Neural progenitor cell (in vitro differentiated cells): ENCODE measurements around the gene CEP131. TPM values are rescaled to one million over a fixed set of nuclear protein-coding genes. Genes with fewer than 3 reads are reported as not detected.
"Not testable (repeated sequence)": the region's sequence is repeated elsewhere in the genome, so short reads cannot be mapped to it uniquely, and the experiment has no call there.

ENCODE experiments used
- DNase-seq: peaks from one replicate; pipeline ENCODE4 v3.0.0-alpha.2; 2016; ENCODE audit warnings: low spot score
- H2AFZ ChIP-seq: fragments of 200-600 bp; sonication (generic); replicated peaks from 2 replicates; pipeline ENCODE4 v1.6.1; 2016; ENCODE audit warnings: antibody characterized with exemption
- H3F3A ChIP-seq: fragments of 200-600 bp; sonication (generic); 2 replicates; pipeline ENCODE4 v1.6.1; 2016; ENCODE audit warnings: antibody characterized with exemption, low read depth
- H3K27ac ChIP-seq: fragments of 200-600 bp; sonication (generic); 2 replicates; pipeline ENCODE4 v1.5.1; 2016; ENCODE audit warnings: mild to moderate bottlenecking
- H3K27me3 ChIP-seq: fragments of 200-600 bp; sonication (generic); 2 replicates; pipeline ENCODE4 v1.6.1; 2016; ENCODE audit warnings: mild to moderate bottlenecking, moderate library complexity
- H3K36me3 ChIP-seq: fragments of 200-600 bp; sonication (generic); 2 replicates; pipeline ENCODE4 v1.5.1; 2016
- H3K4me1 ChIP-seq: fragments of 200-600 bp; sonication (generic); 2 replicates; pipeline ENCODE4 v1.6.1; 2016; ENCODE audit warnings: mixed run types
- H3K4me2 ChIP-seq: fragments of 200-600 bp; sonication (generic); 2 replicates; pipeline ENCODE4 v1.6.1; 2016
- H3K4me3 ChIP-seq: fragments of 200-600 bp; sonication (generic); 2 replicates; pipeline ENCODE4 v1.5.1; 2016
- H3K79me2 ChIP-seq: fragments of 200-600 bp; sonication (generic); 2 replicates; pipeline ENCODE4 v1.6.1; 2016; ENCODE audit warnings: low read depth
- H3K9ac ChIP-seq: fragments of 200-600 bp; sonication (generic); 2 replicates; pipeline ENCODE4 v1.6.1; 2016
- H3K9me3 ChIP-seq: fragments of 200-600 bp; sonication (generic); 2 replicates; pipeline ENCODE4 v1.5.1; 2016; ENCODE audit warnings: low read depth
- H4K20me1 ChIP-seq: fragments of 200-600 bp; sonication (generic); 2 replicates; pipeline ENCODE4 v1.6.1; 2016; ENCODE audit warnings: low read depth
- H3K27ac Mint-ChIP-seq: 3 replicates; pipeline ENCODE4 v1.8.0; 2021; ENCODE audit warnings: mixed read lengths
- H3K27me3 Mint-ChIP-seq: 2 replicates; pipeline ENCODE4 v1.8.0; 2022; ENCODE audit warnings: low read depth, mild to moderate bottlenecking, inconsistent platforms, moderate library complexity, mixed read lengths; ENCODE audit not compliant: insufficient read depth
- H3K36me3 Mint-ChIP-seq: 3 replicates; pipeline ENCODE4 v1.8.0; 2021; ENCODE audit warnings: mixed read lengths
- H3K4me1 Mint-ChIP-seq: 3 replicates; pipeline ENCODE4 v1.8.0; 2021; ENCODE audit warnings: mixed read lengths
- H3K4me3 Mint-ChIP-seq: 3 replicates; pipeline ENCODE4 v1.8.0; 2021; ENCODE audit warnings: mild to moderate bottlenecking, moderate library complexity, mixed read lengths
- H3K9me3 Mint-ChIP-seq: 3 replicates; pipeline ENCODE4 v1.8.0; 2020; ENCODE audit warnings: mixed read lengths
- CTCF ChIP-seq: fragments of 200-600 bp; sonication (generic); IDR thresholded peaks from 2 replicates; pipeline ENCODE4 v1.5.1; 2017; ENCODE audit warnings: antibody characterized with exemption, mild to moderate bottlenecking
- EZH2 ChIP-seq: fragments of 200-600 bp; sonication (generic); IDR thresholded peaks from 2 replicates; pipeline ENCODE4 v1.6.1; 2017; ENCODE audit warnings: antibody characterized with exemption, mild to moderate bottlenecking, moderate library complexity
- EZH2phosphoT487 ChIP-seq: fragments of 200-600 bp; sonication (generic); IDR thresholded peaks from 2 replicates; pipeline ENCODE4 v1.6.1; 2017; ENCODE audit warnings: antibody characterized with exemption
- total RNA-seq: library from RNA; depleted of rRNA; stranded (reverse); fragments of >200 nt; gene quantifications from 2 replicates; pipeline ENCODE4 v1.2.3, GENCODE V29; 2015; ENCODE audit warnings: low replicate concordance

Gene CEP131
- total RNA-seq, 1 donor from 2014 or later: 7.7 TPM

- Mint-ChIP-seq H3K4me3 (no peak overlapping the region), H3K9me3 (no peaks in the 10 kb centered on the region), H3K27me3 (no peaks in the 10 kb centered on the region), H3K27ac (no peak overlapping the region), H3K4me1 (peaks cover 4% of the 10 kb centered on the region), H3K36me3 (peaks cover 3% of the 10 kb centered on the region)
- Histone ChIP-seq H3K79me2 (no peaks in the 10 kb centered on the region), H3K4me2 (no peak overlapping the region), H3K36me3 (no peaks in the 10 kb centered on the region), H3K4me1 (no peaks in the 10 kb centered on the region), H3K4me3 (no peak overlapping the region), H4K20me1 (no peaks in the 10 kb centered on the region), H3K27me3 (no peaks in the 10 kb centered on the region), H3K9me3 (no peaks in the 10 kb centered on the region), H3K9ac (no peak overlapping the region), H2AFZ (no peak overlapping the region), H3K27ac (no peak overlapping the region), H3F3A (no peaks in the 10 kb centered on the region)
- TF ChIP-seq CTCF: no peak
- no peak for TF ChIP-seq EZH2phosphoT487
- TF ChIP-seq EZH2: no peak
- DNase-seq: no peak
Observed at GRCh38 chr17:81156866-81157805, 65.6 kb downstream of the CEP131 start.

- TF ChIP-seq EZH2phosphoT487 (no peak), EZH2 (no peak), CTCF (no peak)
- H3K27me3 ChIP-seq: no peaks in the 10 kb centered on the region
- no peaks in the 10 kb centered on the region for H3K9me3 ChIP-seq
- no peak overlapping the region for H3K27ac ChIP-seq
- no peak overlapping the region for H3K4me2 ChIP-seq
- H3K4me1 ChIP-seq: no peaks in the 10 kb centered on the region
- H4K20me1 ChIP-seq: no peaks in the 10 kb centered on the region
- no peaks in the 10 kb centered on the region for H3K9me3 Mint-ChIP-seq
- DNase-seq: no peak
- H3K27me3 Mint-ChIP-seq: no peaks in the 10 kb centered on the region
- peaks cover 3% of the 10 kb centered on the region for H3K36me3 Mint-ChIP-seq
- no peaks in the 10 kb centered on the region for H3K79me2 ChIP-seq
- no peak overlapping the region for H3K9ac ChIP-seq
- no peaks in the 10 kb centered on the region for H3K36me3 ChIP-seq
- no peak overlapping the region for H3K4me3 Mint-ChIP-seq
- no peaks in the 10 kb centered on the region for H3F3A ChIP-seq
- H3K4me3 ChIP-seq: no peak overlapping the region
- no peak overlapping the region for H3K27ac Mint-ChIP-seq
- no peak overlapping the region for H2AFZ ChIP-seq
- H3K4me1 Mint-ChIP-seq: peaks cover 4% of the 10 kb centered on the region
Observed at GRCh38 chr17:81154961-81155360, 67.8 kb downstream of the CEP131 start.

GRCh38 chr17:81154016-81154415 is 68.7 kb downstream of the CEP131 start:
- H3K9ac ChIP-seq, H3K4me3 Mint-ChIP-seq, H3K9me3 Mint-ChIP-seq, H3K79me2 ChIP-seq, H3K27ac ChIP-seq, DNase-seq, H2AFZ ChIP-seq, H3K4me3 ChIP-seq, H3K4me2 ChIP-seq, H3K27me3 Mint-ChIP-seq, H3K4me1 Mint-ChIP-seq, H3K36me3 Mint-ChIP-seq, H3K27me3 ChIP-seq, H3K4me1 ChIP-seq, H3K27ac Mint-ChIP-seq, H3K9me3 ChIP-seq, H3K36me3 ChIP-seq, H4K20me1 ChIP-seq, H3F3A ChIP-seq: not testable (repeated sequence)

GRCh38 chr17:81153340-81153803 is 69.4 kb downstream of the CEP131 start:
- Histone ChIP-seq H4K20me1 (no peaks in the 10 kb centered on the region), H3K36me3 (no peaks in the 10 kb centered on the region), H3K9me3 (no peaks in the 10 kb centered on the region), H3K27me3 (no peaks in the 10 kb centered on the region), H3K4me1 (no peaks in the 10 kb centered on the region), H3K9ac (no peak overlapping the region), H3K79me2 (no peaks in the 10 kb centered on the region), H3K4me3 (no peak overlapping the region), H3F3A (no peaks in the 10 kb centered on the region), H3K27ac (no peak overlapping the region), H3K4me2 (no peak overlapping the region), H2AFZ (no peak overlapping the region)
- no peak overlapping the region for H3K4me3 Mint-ChIP-seq
- H3K36me3 Mint-ChIP-seq: peaks cover 3% of the 10 kb centered on the region
- H3K27me3 Mint-ChIP-seq: no peaks in the 10 kb centered on the region
- DNase-seq: no peak
- no peak overlapping the region for H3K27ac Mint-ChIP-seq
- TF ChIP-seq EZH2 (no peak), EZH2phosphoT487 (no peak), CTCF (no peak)
- no peaks in the 10 kb centered on the region for H3K9me3 Mint-ChIP-seq
- H3K4me1 Mint-ChIP-seq: peaks cover 4% of the 10 kb centered on the region
